ENCODE measurements around the gene FARS2.

FARS2 gene

DNA sequence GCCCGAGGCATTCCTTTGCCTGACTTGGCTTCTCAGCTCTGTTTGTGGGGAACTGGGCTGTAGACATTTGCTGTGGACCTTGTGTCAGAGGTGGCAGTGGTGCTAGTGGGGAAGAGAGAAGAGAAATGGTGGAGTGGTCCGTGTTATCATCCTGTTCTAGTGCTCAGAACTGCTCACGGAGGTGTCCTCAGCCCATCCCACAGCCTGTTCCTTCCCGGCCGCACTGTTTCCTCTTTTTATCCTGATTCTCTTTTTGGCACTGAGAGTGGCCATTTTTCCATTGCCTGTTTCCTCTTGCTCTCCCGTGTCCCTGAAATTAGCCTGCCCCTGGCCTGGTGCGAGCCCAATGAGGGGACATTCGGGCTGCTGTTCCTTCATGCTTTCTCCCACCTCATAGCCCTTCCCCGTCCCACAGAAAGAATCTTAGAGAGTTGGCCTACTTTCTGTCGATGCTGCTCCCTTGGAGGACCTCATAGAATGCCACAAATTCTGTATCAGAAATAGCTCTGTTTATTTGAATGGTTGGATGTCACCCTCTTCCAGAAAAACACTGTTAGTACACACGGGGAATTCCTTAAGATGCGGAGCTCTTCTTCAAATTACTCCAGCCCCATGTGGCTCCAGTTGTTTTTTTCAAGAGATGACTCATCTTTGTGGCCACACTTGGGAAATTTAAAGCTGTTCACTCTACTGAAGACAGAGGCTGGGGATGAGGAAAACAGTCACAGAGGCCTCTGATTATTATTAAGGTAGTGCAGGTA is 26.1 kb downstream of the FARS2 start:
- peak; percentile 89 for DNase-seq (ENCODE audit: low spot score)

- DNase-seq (ENCODE audit: low spot score) = peak; percentile 20
Observed at GRCh38 chr6:5287966-5288297, 26.6 kb downstream of the FARS2 start.

DNA sequence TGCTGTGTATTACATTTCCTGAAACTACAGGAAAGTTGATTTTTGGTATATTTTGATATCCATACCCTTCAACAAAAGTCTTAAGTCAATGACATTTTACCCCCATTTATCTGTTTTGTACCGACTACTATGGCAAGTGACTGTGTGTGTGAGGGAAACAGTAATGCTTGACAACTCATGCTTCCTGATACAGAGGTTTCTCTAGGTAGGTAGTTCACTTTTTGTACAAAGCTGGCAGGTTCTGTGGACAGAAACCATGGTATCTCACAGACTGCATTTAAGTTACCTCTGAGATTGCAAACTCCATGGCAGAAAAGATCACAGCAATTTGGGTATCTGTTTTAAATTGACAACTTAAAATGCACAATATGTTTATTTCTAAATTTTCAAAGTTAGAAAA is 28.8 kb downstream of the FARS2 start:
- no peak for DNase-seq (ENCODE audit: low spot score)

- no peak for DNase-seq (ENCODE audit: low spot score)
Observed at GRCh38 chr6:5290500-5290899, 29.2 kb downstream of the FARS2 start.

DNA sequence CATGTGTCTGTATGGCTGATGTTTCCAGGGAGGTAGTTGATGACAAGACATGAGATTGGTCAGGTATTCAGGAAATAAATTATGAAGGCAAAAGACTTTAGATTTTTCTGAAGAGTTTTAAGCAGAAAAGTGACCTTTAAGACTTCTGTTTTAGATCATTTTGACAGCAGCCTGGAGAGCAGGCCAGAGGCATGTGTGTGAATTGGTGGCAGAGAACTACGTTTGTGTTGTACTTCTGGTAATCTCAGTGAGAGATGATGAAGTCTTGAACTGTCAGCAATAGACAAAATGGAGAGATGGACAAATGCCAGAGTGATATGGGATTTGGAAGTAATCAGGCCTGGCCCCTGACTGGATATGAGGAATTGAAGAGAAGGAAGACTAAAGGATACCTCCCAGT is 30.8 kb downstream of the FARS2 start:
- DNase-seq (ENCODE audit: low spot score) = no peak

- DNase-seq (ENCODE audit: low spot score) = no peak
Observed at GRCh38 chr6:5293692-5294091, 32.4 kb downstream of the FARS2 start.

DNA sequence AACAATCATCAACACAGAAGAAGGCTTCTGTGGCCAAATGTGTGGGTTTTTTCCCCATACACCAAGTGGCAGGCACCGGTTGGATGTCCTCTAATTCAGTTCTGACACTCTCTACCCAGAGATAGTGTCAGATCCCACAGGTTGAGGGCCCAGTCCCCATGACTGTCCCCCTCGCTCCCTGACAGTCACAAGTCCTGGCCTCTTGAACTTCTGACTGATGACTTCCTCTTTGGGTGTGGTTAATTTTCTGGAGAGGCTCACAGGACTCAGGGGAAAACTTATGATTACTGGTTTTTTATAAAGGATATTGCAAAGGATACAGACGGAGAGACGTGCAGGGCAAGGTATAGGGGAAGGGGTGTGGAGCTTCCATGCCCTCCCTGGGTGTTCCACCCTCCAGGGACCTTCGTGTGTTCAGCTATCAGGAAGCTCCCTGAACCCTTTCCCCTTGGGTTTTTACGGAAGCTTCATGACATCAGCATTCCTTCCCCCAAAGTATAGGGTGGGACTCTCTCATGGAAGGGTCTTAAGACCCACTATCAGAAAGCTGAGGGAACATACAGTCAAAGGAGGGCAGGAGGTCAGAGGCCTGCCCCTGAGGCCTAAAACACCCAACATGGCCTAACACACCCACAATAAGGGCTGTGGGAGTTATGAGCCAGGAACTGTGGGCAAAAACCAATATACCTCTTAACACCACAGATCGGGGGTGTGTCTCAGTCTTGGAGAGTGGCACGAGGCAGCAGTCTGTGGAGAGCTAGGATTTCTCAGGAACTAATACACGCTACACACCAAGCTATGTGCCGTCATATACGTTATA is 33.3 kb downstream of the FARS2 start:
- DNase-seq (ENCODE audit: low spot score) = no peak

DNA sequence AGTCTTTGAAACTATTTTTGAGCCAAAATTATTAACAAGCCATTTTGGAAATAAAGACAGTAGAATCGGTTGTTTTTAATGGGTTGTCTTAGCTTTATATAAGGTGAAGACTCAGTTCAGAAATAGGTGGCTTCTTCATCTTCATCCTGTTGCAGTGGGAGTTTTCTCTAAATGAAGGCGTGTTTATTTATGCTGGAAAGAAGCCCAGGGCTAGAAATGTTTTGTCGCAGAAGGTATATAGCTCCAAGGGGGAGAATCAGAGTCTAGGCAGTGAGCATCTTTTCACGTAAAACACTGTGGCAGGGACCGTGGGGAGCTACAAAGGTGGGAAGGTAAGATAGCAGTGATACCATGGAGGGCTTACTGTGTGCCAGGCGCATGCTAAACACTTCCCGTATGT is 34.3 kb downstream of the FARS2 start:
- DNase-seq (ENCODE audit: low spot score) = no peak

GRCh38 chr6:5300206-5300764 is 39.0 kb downstream of the FARS2 start:
- no peak for DNase-seq (ENCODE audit: low spot score)

- DNase-seq (ENCODE audit: low spot score) = no peak
Observed at GRCh38 chr6:5302220-5302946, 41.1 kb downstream of the FARS2 start.

DNA sequence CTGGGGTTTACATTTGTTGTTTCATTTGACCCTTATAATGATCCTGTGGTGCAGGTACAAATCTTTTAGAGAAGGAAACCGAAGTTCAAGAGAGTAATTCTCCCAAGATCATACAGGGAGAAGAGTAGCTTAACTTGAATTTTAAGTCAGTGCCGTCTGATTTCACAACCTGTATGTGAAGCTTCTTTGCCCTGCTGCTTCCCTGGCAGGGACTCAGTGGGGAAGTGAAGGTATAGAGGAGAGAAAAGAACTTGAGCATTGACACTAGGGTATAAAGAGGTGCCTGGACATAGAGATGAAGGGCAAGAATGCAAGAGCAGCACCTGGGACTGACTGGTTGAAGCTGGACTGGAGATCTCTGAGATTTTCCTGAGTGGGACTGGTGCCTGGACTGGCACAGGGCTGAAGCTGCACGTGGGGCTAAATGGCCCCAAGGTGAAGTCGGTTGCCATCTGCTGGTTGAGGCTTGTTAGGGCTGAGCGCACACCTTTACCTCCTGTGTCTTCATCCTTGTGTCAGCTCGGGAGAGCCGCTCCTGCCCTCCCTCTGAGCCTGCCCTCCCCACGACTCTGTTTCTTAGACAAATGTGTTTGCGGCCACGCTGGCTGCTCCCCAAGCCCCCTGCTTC is 41.8 kb downstream of the FARS2 start:
- peak; percentile 14 for DNase-seq (ENCODE audit: low spot score)

- DNase-seq (ENCODE audit: low spot score) = no peak
Observed at GRCh38 chr6:5303682-5304081, 42.4 kb downstream of the FARS2 start.

DNA sequence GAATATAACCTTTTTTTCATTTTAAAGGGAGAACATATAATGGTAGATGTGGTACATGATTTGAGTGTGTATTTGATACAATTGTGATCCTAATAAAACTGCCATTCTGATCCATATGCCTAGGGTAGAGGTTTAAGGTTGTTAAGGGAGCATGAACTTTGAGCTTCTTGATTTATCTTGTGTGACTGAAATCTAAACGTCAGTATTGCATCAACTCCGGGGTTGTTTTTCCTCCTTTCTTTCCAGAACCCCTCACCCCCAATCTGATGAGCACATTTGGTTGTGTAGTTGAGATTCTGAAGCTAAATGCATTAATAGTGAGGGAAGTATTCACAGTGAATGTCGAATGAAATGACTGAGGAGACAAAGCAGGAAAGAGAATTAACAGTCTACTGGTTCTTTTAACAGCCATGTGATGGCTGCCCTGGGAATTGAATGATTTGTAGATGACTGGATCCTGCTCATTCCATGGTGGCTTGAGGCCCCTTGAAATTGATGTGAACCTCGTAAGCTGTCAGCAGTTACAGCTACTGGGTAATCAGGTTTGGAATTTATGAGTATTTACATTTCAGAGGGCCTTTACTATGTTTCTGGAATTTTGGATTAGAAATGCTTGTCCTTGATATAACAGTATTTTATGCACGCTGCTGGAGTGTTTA is 44.8 kb downstream of the FARS2 start:
- DNase-seq (ENCODE audit: low spot score) = no peak

DNA sequence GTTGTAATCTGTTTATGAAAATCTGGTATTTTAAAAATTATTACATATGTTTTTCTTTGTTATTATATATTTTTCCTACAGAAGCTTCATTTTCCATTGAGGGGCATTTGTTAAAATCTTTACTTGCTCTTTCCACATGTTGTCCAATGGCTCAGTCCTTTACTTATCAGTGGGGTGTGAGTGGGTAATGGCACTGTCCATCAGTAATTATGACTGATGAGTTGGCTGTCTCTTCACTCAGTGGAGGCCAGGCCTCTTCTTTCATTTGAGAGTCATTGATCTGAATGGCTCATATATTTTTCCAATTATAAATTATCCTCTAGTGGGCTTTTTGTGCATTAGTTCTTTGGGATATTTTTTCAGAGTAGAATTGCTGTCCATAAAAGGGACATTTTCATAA is 45.7 kb downstream of the FARS2 start:
- no peak for DNase-seq (ENCODE audit: low spot score)

DNA sequence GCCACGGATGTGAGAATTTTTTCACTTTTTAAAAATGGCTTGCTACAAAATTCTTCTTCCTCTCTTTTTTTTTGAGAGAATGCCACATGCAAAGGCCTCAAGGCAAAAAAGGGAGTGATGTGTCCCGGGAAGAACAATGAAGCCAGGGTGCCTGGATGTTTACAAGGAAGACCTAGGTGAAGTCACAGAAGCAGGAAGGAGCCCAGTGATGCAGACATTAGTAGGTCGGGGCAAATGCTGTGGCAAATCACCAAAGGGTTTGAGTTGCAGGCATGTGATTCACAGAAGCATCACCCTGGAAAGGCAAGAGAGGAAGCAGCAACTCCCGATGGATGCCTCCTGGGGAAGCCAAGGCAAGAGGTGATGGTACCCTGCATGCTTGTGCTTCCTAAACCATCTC is 46.8 kb downstream of the FARS2 start:
- no peak for DNase-seq (ENCODE audit: low spot score)

DNA sequence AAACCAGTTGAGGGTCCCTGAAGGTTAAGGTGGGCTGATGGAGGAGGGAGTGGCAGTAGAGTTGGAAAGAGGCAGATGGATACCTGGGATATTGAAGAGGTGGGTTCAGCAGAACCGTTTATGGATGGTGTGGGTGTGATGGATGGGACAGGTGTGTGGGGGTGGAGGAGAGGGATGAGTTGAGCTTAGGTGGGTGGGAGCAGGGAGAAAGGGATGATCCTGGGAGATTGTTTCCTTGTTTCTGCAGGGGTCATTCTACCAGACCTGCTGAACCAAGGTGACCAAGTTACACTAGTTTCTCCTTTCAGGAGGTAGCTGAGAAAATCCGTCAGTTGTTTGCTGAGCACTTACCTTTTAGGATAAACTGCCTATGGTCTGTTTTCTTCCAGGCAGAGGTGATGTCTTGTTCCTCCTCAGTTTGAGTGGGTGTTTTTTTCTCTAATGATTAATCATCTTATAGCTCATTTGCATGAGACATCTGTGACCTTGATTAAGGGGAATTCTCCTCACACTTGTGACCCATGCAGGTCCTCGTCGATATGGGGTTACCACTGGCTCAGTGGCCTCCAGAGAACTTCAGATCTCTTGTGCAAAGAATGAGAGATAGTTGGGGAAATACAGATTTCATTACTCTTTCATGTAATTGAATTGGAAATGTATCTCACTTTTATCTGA is 53.0 kb downstream of the FARS2 start:
- no peak for DNase-seq (ENCODE audit: low spot score)

GRCh38 chr6:5315881-5316280 is 54.6 kb downstream of the FARS2 start:
- DNase-seq (ENCODE audit: low spot score) = peak; percentile 61

DNA sequence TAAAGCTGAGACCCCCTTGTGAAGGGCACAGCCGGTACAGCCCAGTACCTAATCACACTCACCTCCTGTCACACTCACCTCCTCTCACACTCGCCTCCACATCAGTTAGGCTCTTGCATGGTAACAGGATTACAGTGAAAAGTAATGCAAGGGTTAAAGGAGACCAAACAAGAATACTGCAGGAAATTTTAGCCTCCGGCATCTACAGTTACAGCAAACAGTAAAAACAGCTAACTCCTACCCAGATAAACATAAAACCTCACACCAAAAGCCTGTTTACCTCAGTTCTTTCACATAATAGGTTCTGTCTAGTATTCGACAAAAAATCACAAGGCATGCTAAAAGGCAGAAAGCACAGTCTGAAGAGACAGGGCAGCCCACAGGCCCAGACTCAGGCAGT is 55.6 kb downstream of the FARS2 start:
- DNase-seq (ENCODE audit: low spot score) = no peak

- DNase-seq (ENCODE audit: low spot score) = no peak
Observed at GRCh38 chr6:5318617-5319272, 57.4 kb downstream of the FARS2 start.

DNA sequence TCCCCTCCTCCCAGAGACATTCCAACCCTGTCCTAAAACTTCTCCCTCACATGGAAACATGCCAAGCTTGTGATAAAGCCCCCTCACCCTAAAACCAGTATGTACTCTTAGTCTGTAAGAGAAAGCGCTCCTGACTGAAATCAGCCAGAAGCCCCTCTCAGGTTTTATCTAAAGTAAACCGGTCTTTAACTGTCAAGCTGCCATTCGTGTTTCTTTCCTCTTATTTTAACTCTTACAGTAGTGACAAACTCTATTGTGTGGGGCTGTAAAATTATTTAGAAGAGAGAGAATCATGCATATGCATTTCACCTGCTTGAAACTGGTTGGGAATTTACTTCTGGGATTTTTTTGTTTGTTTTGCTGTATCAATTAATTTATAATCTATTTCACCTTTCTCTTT is 62.7 kb downstream of the FARS2 start:
- no peak for DNase-seq (ENCODE audit: low spot score)

DNA sequence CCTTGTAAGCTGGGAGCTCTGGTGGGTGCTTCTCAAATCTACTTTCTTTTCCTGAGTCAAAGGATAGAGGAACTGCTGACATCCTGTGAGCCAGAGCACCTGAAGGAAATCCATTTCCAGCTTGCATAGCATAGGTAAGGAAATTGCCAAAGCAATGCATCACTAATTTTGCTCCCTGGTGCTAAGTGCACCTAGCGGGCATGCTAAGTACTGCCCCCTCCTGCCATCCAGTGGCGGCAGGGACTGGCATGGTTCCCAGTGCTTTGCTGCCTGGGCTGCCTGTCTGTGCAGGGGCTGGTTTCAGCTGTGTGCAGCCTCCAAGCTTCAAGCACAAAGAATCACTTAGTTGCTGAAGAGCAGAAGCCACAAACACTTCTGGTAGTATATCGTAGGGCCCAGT is 63.9 kb downstream of the FARS2 start:
- DNase-seq (ENCODE audit: low spot score) = no peak
